ENCODE data around the gene ATP5PF.

- no peak for TF ChIP-seq POLR2A (IDR thresholded peaks at IDR 0.05)
- TF ChIP-seq, protein P1, sequence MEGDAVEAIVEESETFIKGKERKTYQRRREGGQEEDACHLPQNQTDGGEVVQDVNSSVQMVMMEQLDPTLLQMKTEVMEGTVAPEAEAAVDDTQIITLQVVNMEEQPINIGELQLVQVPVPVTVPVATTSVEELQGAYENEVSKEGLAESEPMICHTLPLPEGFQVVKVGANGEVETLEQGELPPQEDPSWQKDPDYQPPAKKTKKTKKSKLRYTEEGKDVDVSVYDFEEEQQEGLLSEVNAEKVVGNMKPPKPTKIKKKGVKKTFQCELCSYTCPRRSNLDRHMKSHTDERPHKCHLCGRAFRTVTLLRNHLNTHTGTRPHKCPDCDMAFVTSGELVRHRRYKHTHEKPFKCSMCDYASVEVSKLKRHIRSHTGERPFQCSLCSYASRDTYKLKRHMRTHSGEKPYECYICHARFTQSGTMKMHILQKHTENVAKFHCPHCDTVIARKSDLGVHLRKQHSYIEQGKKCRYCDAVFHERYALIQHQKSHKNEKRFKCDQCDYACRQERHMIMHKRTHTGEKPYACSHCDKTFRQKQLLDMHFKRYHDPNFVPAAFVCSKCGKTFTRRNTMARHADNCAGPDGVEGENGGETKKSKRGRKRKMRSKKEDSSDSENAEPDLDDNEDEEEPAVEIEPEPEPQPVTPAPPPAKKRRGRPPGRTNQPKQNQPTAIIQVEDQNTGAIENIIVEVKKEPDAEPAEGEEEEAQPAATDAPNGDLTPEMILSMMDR (IDR thresholded peaks at IDR 0.05) = no peak
These were observed 33.2 kb upstream of the ATP5PF start for GRCh38 chr21:25767921-25768320.
